ENCODE measurements around the gene FNDC3B. TPM values are rescaled to one million over a fixed set of nuclear protein-coding genes. Genes with fewer than 3 reads are reported as not detected.

Gene FNDC3B
- total RNA-seq, 5 donors from 2014 or later (not counting 1 experiment from before 2014, with no cell fraction given), result 18.1 to 46.5 (median 23.5) TPM

DNA sequence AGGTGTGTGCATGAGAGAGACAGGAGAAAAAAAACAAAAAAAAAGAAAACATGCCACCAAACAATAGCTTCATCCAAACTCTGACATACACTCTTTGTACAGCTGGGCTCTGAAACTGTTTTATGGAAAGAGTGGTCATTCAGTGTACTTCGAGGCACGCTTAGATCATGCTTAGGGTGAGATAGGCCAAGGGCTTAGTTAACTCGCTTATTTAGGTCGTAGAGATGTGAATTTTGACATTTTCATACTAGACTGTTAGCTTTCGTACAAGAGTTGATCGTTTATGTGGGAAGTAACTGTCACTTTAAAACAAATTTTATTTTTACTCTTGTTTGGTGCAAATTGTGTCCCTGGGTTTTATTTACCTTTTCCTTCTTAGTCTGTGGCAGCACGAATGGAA lies 242.5 kb downstream of the FNDC3B start:
- no peaks in the 10 kb centered on the region for H3K9me3 Mint-ChIP-seq
- Histone ChIP-seq H3K4me1 (ENCODE audit: control insufficient read depth in 1 of 2, extremely low read depth in 1 of 2, insufficient read depth in 2 of 2, low read length in 2 of 2) (no peaks in the 10 kb centered on the region), H3K36me3 (ENCODE audit: control insufficient read depth in 2 of 2, extremely low read depth in 1 of 2, insufficient read depth in 1 of 2, low read length in 1 of 2) (peaks cover 0 to 7% of the 10 kb centered on the region in 2 donors), H3K9me3 (no peaks in the 10 kb centered on the region), H3K4me3 (ENCODE audit: control insufficient read depth in 1 of 2, extremely low read depth in 1 of 2, low read length in 1 of 2) (no peak overlapping the region), H3K27ac (ENCODE audit: low read length) (no peak overlapping the region), H3K27me3 (replicated peaks in 1 of 2; ENCODE audit: control insufficient read depth in 2 of 2, extremely low read depth in 1 of 2, insufficient read depth in 2 of 2, low read length in 1 of 2) (no peaks in the 10 kb centered on the region)
- WGBS (ENCODE audit: insufficient coverage), result no CpG with 5 or more reads among the region's 7 CpGs
- ATAC-seq (replicated peaks in 1 of 4) (no peak), DNase-seq (no peak)
- no peak overlapping the region for H3K4me3 Mint-ChIP-seq
- CTCF ChIA-PET, result interaction anchor here in 1 of 2 donors (0.6 kb wide), 1 partner anchor 568 kb away, joined by 3 read pairs; no protein-coding TSS in a partner anchor
- H3K27ac Mint-ChIP-seq, result no peak overlapping the region
- peaks cover 32% of the 10 kb centered on the region for H3K36me3 Mint-ChIP-seq
- H3K27me3 Mint-ChIP-seq, result no peaks in the 10 kb centered on the region
- POLR2A ChIA-PET, result interaction anchor here in 1 of 2 donors (0.6 kb wide), 1 partner anchor 1413 kb away, joined by 5 read pairs; no protein-coding TSS in a partner anchor
- peaks cover 0 to 3% (median 2%) of the 10 kb centered on the region in 3 donors for H3K4me1 Mint-ChIP-seq

DNA sequence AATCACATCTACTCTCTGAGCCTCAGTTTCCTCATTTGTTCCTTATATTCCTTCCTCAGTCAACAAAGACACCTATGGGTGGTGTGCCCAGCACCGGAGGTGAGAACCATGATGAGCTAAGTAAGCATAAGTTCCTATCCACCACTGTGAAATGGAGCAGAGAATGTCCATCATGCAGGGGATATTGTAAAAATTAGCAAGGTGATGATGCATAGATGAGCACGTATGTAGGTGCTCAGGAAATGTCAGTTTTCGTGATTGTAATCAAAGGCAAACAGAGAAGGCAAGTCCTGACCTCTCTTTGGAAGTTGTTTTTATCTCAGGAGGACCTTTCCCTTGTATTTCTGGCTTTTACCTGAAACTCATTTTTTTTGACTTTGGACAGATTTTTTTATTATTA lies 243.5 kb downstream of the FNDC3B start:
- no peak overlapping the region for H3K4me3 Mint-ChIP-seq

DNA sequence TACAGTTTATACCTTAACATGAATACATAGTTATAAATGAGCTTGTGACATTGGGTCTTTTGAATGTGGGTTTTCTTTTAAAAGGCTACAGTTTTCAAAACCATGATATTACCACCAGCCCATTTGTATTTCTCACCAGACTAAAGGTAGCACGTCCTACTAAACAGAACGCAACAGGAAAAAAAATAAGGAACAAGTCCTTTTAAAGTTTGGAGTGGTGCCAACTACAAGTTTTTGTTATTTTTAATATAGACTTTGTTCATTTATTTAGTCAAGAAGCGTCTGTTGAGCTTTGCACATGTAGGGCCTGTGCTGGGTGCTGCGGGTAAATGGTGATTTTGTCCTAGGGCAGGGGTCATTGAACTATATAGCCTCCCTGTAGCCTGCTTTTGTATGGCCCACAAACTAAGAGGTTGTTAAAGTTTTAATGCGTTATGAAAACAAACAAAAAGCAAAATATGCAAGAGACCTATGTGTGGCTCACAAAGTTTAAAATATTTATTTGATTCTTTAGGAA lies 244.5 kb downstream of the FNDC3B start:
- 100% methylated on average over 3 of the region's 5 CpGs for WGBS (ENCODE audit: insufficient coverage)
- Mint-ChIP-seq H3K27ac (no peak overlapping the region), H3K4me1 (peaks cover 19 to 21% (median 20%) of the 10 kb centered on the region in 3 donors), H3K4me3 (no peak overlapping the region), H3K27me3 (no peaks in the 10 kb centered on the region), H3K36me3 (peaks cover 45% of the 10 kb centered on the region), H3K9me3 (no peaks in the 10 kb centered on the region)
- no peak for ATAC-seq (replicated peaks in 1 of 4)
- Histone ChIP-seq H3K4me3 (ENCODE audit: control insufficient read depth in 1 of 2, extremely low read depth in 1 of 2, low read length in 1 of 2) (no peak overlapping the region), H3K27ac (ENCODE audit: low read length) (no peak overlapping the region), H3K36me3 (ENCODE audit: control insufficient read depth in 2 of 2, extremely low read depth in 1 of 2, insufficient read depth in 1 of 2, low read length in 1 of 2) (peaks cover under 1 to 7% of the 10 kb centered on the region in 2 donors), H3K27me3 (replicated peaks in 1 of 2; ENCODE audit: control insufficient read depth in 2 of 2, extremely low read depth in 1 of 2, insufficient read depth in 2 of 2, low read length in 1 of 2) (no peaks in the 10 kb centered on the region), H3K4me1 (ENCODE audit: control insufficient read depth in 1 of 2, extremely low read depth in 1 of 2, insufficient read depth in 2 of 2, low read length in 2 of 2) (no peaks in the 10 kb centered on the region), H3K9me3 (no peaks in the 10 kb centered on the region)
- CTCF ChIA-PET, result interaction anchor here in 1 of 2 donors (1.2 kb wide), 1 partner anchor 9 kb away, joined by 3 read pairs; no protein-coding TSS in a partner anchor
- DNase-seq, result no peak
- POLR2A ChIA-PET, result interaction anchor here in 1 of 2 donors (0.9 kb wide), 1 partner anchor 8 kb away, joined by 3 read pairs; no protein-coding TSS in a partner anchor

More for the DNA sequence above, 243.5 kb downstream of the FNDC3B start:
- Mint-ChIP-seq H3K36me3 (peaks cover 38% of the 10 kb centered on the region), H3K4me1 (peaks cover 9 to 10% (median 10%) of the 10 kb centered on the region in 3 donors), H3K9me3 (no peaks in the 10 kb centered on the region), H3K27me3 (no peaks in the 10 kb centered on the region), H3K27ac (no peak overlapping the region)
- ATAC-seq (replicated peaks in 1 of 4), result no peak
- Histone ChIP-seq H3K9me3 (no peaks in the 10 kb centered on the region), H3K27ac (ENCODE audit: low read length) (no peak overlapping the region), H3K36me3 (ENCODE audit: control insufficient read depth in 2 of 2, extremely low read depth in 1 of 2, insufficient read depth in 1 of 2, low read length in 1 of 2) (peaks cover 0 to 7% of the 10 kb centered on the region in 2 donors), H3K4me1 (ENCODE audit: control insufficient read depth in 1 of 2, extremely low read depth in 1 of 2, insufficient read depth in 2 of 2, low read length in 2 of 2) (no peaks in the 10 kb centered on the region), H3K27me3 (replicated peaks in 1 of 2; ENCODE audit: control insufficient read depth in 2 of 2, extremely low read depth in 1 of 2, insufficient read depth in 2 of 2, low read length in 1 of 2) (no peaks in the 10 kb centered on the region), H3K4me3 (ENCODE audit: control insufficient read depth in 1 of 2, extremely low read depth in 1 of 2, low read length in 1 of 2) (no peak overlapping the region)
- CTCF ChIA-PET, result interaction anchor here in 1 of 2 donors (0.7 kb wide), 1 partner anchor 50 kb away, joined by 4 read pairs; no protein-coding TSS in a partner anchor
- WGBS (ENCODE audit: insufficient coverage), result no CpG with 5 or more reads among the region's 3 CpGs
- POLR2A ChIA-PET, result no interaction called here
- no peak for DNase-seq

DNA sequence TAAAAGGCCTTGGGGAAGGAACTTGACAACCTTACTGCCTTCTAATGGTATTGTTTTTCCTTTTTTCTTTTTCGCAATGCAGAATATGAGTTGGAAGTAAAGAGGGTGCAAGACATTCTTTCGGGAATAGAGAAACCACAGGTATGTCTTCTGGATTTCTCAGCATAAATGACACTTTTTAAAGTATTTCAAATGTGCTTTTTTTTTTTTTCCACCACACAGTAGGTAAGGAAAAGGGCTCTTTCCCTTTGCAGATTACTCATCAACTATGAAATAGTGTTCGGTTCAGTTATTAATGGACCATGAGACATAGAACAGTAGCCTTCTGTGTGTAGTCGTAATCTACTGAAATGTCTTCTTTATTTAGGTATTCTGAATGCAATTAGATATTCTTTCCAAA lies 246.5 kb downstream of the FNDC3B start:
- DNase-seq, result no peak

DNA sequence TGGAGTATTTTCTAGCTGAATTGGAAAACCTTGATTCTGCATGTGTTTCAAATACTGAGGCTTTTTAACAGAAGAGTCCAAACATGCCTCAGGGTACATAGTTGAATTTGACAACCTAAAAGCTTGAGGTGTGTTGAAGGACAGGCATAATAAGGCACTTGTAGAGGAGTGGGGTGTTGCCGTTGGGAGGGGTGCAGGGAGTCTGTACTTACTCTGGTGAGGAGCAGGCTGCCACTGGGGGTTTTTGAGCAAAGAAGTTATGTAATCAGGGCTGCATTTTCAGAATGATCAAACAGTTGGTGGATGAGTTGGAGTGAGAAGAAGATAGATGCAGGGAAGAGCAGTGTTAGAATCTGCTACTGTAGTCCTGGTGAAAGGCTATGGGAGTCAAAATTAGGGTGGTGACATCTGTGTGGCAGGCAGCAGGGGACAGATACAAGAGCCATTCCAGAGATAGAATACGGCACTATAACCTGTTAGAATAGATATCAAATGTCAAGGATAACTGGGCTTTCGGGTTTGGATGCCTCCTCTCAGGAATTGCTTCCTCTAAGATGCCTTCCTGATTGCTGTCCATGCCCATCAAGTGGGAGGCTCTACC lies 247.3 kb downstream of the FNDC3B start:
- POLR2A ChIA-PET, result no interaction called here
- 100% methylated on average over 1 of the region's 3 CpGs for WGBS (ENCODE audit: insufficient coverage)
- Histone ChIP-seq H3K27me3 (replicated peaks in 1 of 2; ENCODE audit: control insufficient read depth in 2 of 2, extremely low read depth in 1 of 2, insufficient read depth in 2 of 2, low read length in 1 of 2) (no peaks in the 10 kb centered on the region), H3K27ac (ENCODE audit: low read length) (no peak overlapping the region), H3K4me3 (ENCODE audit: control insufficient read depth in 1 of 2, extremely low read depth in 1 of 2, low read length in 1 of 2) (no peak overlapping the region), H3K9me3 (no peaks in the 10 kb centered on the region), H3K4me1 (ENCODE audit: control insufficient read depth in 1 of 2, extremely low read depth in 1 of 2, insufficient read depth in 2 of 2, low read length in 2 of 2) (no peaks in the 10 kb centered on the region), H3K36me3 (ENCODE audit: control insufficient read depth in 2 of 2, extremely low read depth in 1 of 2, insufficient read depth in 1 of 2, low read length in 1 of 2) (peaks cover 4 to 7% of the 10 kb centered on the region in 2 donors)
- no peak for ATAC-seq (replicated peaks in 1 of 4)
- Mint-ChIP-seq H3K27me3 (no peaks in the 10 kb centered on the region), H3K9me3 (no peaks in the 10 kb centered on the region), H3K4me3 (no peak overlapping the region), H3K27ac (no peak overlapping the region), H3K4me1 (peaks cover 27 to 29% (median 28%) of the 10 kb centered on the region in 3 donors), H3K36me3 (peaks cover 51% of the 10 kb centered on the region)
- DNase-seq, result no peak
- CTCF ChIA-PET, result no interaction called here

More for the DNA sequence above, 246.5 kb downstream of the FNDC3B start:
- H3K27ac ChIP-seq (ENCODE audit: low read length), result no peak overlapping the region
- CTCF ChIA-PET, result no interaction called here
- POLR2A ChIA-PET, result no interaction called here
- no peaks in the 10 kb centered on the region for H3K9me3 ChIP-seq
- Mint-ChIP-seq H3K27ac (no peak overlapping the region), H3K9me3 (no peaks in the 10 kb centered on the region), H3K36me3 (peaks cover 51% of the 10 kb centered on the region), H3K4me1 (peaks cover 27 to 29% (median 28%) of the 10 kb centered on the region in 3 donors), H3K27me3 (no peaks in the 10 kb centered on the region), H3K4me3 (no peak overlapping the region)
- no peaks in the 10 kb centered on the region for H3K27me3 ChIP-seq (replicated peaks in 1 of 2; ENCODE audit: control insufficient read depth in 2 of 2, extremely low read depth in 1 of 2, insufficient read depth in 2 of 2, low read length in 1 of 2)
- ATAC-seq (replicated peaks in 1 of 4), result no peak
- no peaks in the 10 kb centered on the region for H3K4me1 ChIP-seq (ENCODE audit: control insufficient read depth in 1 of 2, extremely low read depth in 1 of 2, insufficient read depth in 2 of 2, low read length in 2 of 2)
- H3K36me3 ChIP-seq (ENCODE audit: control insufficient read depth in 2 of 2, extremely low read depth in 1 of 2, insufficient read depth in 1 of 2, low read length in 1 of 2), result peaks cover 4 to 7% of the 10 kb centered on the region in 2 donors
- no CpG with 5 or more reads among the region's 4 CpGs for WGBS (ENCODE audit: insufficient coverage)
- H3K4me3 ChIP-seq (ENCODE audit: control insufficient read depth in 1 of 2, extremely low read depth in 1 of 2, low read length in 1 of 2), result no peak overlapping the region

DNA sequence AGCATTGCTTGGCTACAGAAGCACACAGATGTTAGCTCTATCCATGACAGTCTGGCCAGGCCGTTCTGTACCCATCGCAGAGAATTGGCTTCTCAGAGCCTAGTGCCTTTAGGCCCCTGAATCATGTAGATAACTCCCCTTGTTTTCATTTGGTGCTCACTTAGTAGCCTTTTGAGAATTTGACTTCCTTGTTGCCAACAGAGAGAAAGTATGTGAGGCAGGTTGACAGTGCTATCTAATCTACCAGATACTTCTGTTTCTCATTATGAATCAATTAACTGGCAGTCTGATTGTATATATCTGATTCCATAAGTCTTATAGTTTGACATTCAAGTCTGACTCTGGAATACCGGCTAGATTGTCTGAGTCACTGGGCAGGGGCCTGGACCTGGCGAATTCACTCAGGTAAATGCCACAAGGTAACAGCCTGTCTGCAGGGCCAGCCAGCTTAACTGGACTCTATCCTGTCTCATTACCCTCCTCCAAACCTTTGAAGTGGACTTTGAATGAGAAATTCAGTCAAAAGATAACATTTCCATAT lies 248.6 kb downstream of the FNDC3B start:
- ChIA-PET CTCF (no interaction called here), POLR2A (interaction anchor here in 1 of 2 donors (0.6 kb wide), 1 partner anchor 312 kb away, joined by 5 read pairs; no protein-coding TSS in a partner anchor)
- peaks cover 27 to 29% (median 28%) of the 10 kb centered on the region in 3 donors for H3K4me1 Mint-ChIP-seq
- 100% methylated on average over 3 of the region's 4 CpGs for WGBS (ENCODE audit: insufficient coverage)
- no peak overlapping the region for H3K4me3 Mint-ChIP-seq
- Histone ChIP-seq H3K4me3 (ENCODE audit: control insufficient read depth in 1 of 2, extremely low read depth in 1 of 2, low read length in 1 of 2) (no peak overlapping the region), H3K4me1 (ENCODE audit: control insufficient read depth in 1 of 2, extremely low read depth in 1 of 2, insufficient read depth in 2 of 2, low read length in 2 of 2) (no peaks in the 10 kb centered on the region), H3K36me3 (ENCODE audit: control insufficient read depth in 2 of 2, extremely low read depth in 1 of 2, insufficient read depth in 1 of 2, low read length in 1 of 2) (peaks cover 4 to 7% of the 10 kb centered on the region in 2 donors), H3K27ac (ENCODE audit: low read length) (no peak overlapping the region), H3K9me3 (no peaks in the 10 kb centered on the region), H3K27me3 (replicated peaks in 1 of 2; ENCODE audit: control insufficient read depth in 2 of 2, extremely low read depth in 1 of 2, insufficient read depth in 2 of 2, low read length in 1 of 2) (no peaks in the 10 kb centered on the region)
- DNase-seq (no peak), ATAC-seq (replicated peaks in 1 of 4) (no peak)
- H3K36me3 Mint-ChIP-seq, result peaks cover 49% of the 10 kb centered on the region
- H3K27me3 Mint-ChIP-seq, result no peaks in the 10 kb centered on the region
- no peaks in the 10 kb centered on the region for H3K9me3 Mint-ChIP-seq
- no peak overlapping the region for H3K27ac Mint-ChIP-seq

Measured in T-cell (primary cell).